SH-SY5Y (cell line): ENCODE results near the gene DACH1.

Experiments
- GATA2 ChIP-seq: IDR thresholded peaks from 2 replicates; pipeline ENCODE4 v1.6.1; 2011; ENCODE audit warnings: mild to moderate bottlenecking, low read depth, low read length
- GATA3 ChIP-seq: IDR thresholded peaks from 2 replicates; pipeline ENCODE4 v1.6.1; 2011; ENCODE audit warnings: low read depth, mild to moderate bottlenecking, low read length, moderate library complexity

The DACH1 gene

GRCh38 chr13:71867131-71867814 lies at the start of gene DACH1:
TSS of gene DACH1 (minus strand) at chr13:71867204.
- no peak for TF ChIP-seq GATA3
- no peak for TF ChIP-seq GATA2

- no peak for TF ChIP-seq GATA2
- TF ChIP-seq GATA3: no peak
Measured at GRCh38 chr13:71913717-71914116, 46.7 kb upstream of the DACH1 start.

GRCh38 chr13:71912524-71912923 lies 45.5 kb upstream of the DACH1 start:
- TF ChIP-seq GATA3 (no peak), GATA2 (no peak)

GRCh38 chr13:71906448-71906847 lies 39.4 kb upstream of the DACH1 start:
- TF ChIP-seq GATA3 (no peak), GATA2 (no peak)

- TF ChIP-seq GATA3 (no peak), GATA2 (no peak)
Measured at GRCh38 chr13:71902676-71903075, 35.7 kb upstream of the DACH1 start.

- TF ChIP-seq GATA3 (no peak), GATA2 (no peak)
Measured at GRCh38 chr13:71886880-71887279, 19.9 kb upstream of the DACH1 start.

- no peak for TF ChIP-seq GATA3
- TF ChIP-seq GATA2: no peak
Measured at GRCh38 chr13:71882120-71882519, 15.1 kb upstream of the DACH1 start.

GRCh38 chr13:71880753-71881541 lies 13.9 kb upstream of the DACH1 start:
- no peak for TF ChIP-seq GATA3
- no peak for TF ChIP-seq GATA2

- TF ChIP-seq GATA2: no peak
- no peak for TF ChIP-seq GATA3
Measured at GRCh38 chr13:71879808-71880344, 12.9 kb upstream of the DACH1 start.

- TF ChIP-seq GATA2: no peak
- TF ChIP-seq GATA3: no peak
Measured at GRCh38 chr13:71879129-71879535, 12.1 kb upstream of the DACH1 start.

- TF ChIP-seq GATA2 (no peak), GATA3 (no peak)
Measured at GRCh38 chr13:71877256-71877653, 10.3 kb upstream of the DACH1 start.

GRCh38 chr13:71876648-71877255 lies 9.7 kb upstream of the DACH1 start:
- no peak for TF ChIP-seq GATA2

GRCh38 chr13:71875823-71876222 lies 8.8 kb upstream of the DACH1 start:
- no peak for TF ChIP-seq GATA2
- no peak for TF ChIP-seq GATA3

- no peak for TF ChIP-seq GATA3
- no peak for TF ChIP-seq GATA2
Measured at GRCh38 chr13:71874458-71874857, 7.5 kb upstream of the DACH1 start.

GRCh38 chr13:71873418-71874247 lies 6.6 kb upstream of the DACH1 start:
- TF ChIP-seq GATA3 (no peak), GATA2 (no peak)
